IMR-90 (cell line): ENCODE results near the gene KCNT2. TPM values are rescaled to one million over a fixed set of nuclear protein-coding genes. Genes with fewer than 3 reads are reported as not detected.

ENCODE experiments used
- ATAC-seq: fragments of 200-7000 bp; cut with Tn5 transposase; 2 replicates; pipeline ENCODE4 v1.9.1; 2020; ENCODE audit warnings: low read depth, mild to moderate bottlenecking, moderate library complexity
- BruUV-seq: library from RNA; stranded (reverse); fragments of 400-500 nt; replicated peaks from 2 replicates; lab custom pipeline; 2021; lab: Mats Ljungman, UMichigan
- CTCF ChIA-PET: fragments of 300-600 bp; formaldehyde crosslinking; extraction: SDS; loops from one replicate; lab custom pipeline; 2021; ENCODE audit warnings: antibody characterized with exemption; lab: Yijun Ruan, JAX
- POLR2A ChIA-PET: fragments of 300-600 bp; sonication (Branson Sonifier 250); formaldehyde crosslinking; loops from one replicate; lab custom pipeline; 2022; ENCODE audit warnings: antibody characterized with exemption; ENCODE audit not compliant: unreplicated experiment; lab: Charles Lee
- DNase-seq: peaks from one replicate; pipeline ENCODE4 v3.0.0; 2013
- H2AFZ ChIP-seq: replicated peaks from 2 replicates; pipeline ENCODE3; 2013; ENCODE audit warnings: low read length, mild to moderate bottlenecking; ENCODE audit not compliant: poor library complexity
- H2AK5ac ChIP-seq: 2 replicates; pipeline ENCODE4 v1.6.1; 2013; ENCODE audit warnings: low read depth, low read length, inconsistent platforms
- H2AK9ac ChIP-seq: replicated peaks from 2 replicates; pipeline ENCODE3; 2013; ENCODE audit warnings: mild to moderate bottlenecking, low read depth, low read length, moderate library complexity; ENCODE audit not compliant: poor library complexity
- H2BK120ac ChIP-seq: 2 replicates; pipeline ENCODE4 v1.6.1; 2013; ENCODE audit warnings: low read depth, low read length, inconsistent platforms
- H2BK15ac ChIP-seq: 3 replicates; pipeline ENCODE4 v1.6.1; 2013; ENCODE audit warnings: low read depth, low read length, inconsistent platforms
- H2BK20ac ChIP-seq: 2 replicates; pipeline ENCODE4 v1.6.1; 2013; ENCODE audit warnings: low read depth, mild to moderate bottlenecking, inconsistent platforms, low read length, moderate library complexity
- H2BK5ac ChIP-seq: 2 replicates; pipeline ENCODE4 v1.6.1; 2013; ENCODE audit warnings: mild to moderate bottlenecking, low read depth, low read length, inconsistent platforms; ENCODE audit not compliant: poor library complexity, severe bottlenecking
- H3K14ac ChIP-seq: replicated peaks from 2 replicates; pipeline ENCODE4 v1.6.1; 2013; ENCODE audit warnings: low read depth, low read length, inconsistent platforms
- H3K18ac ChIP-seq: 2 replicates; pipeline ENCODE4 v1.6.1; 2013; ENCODE audit warnings: low read depth, low read length, control low read depth
- H3K23ac ChIP-seq: 2 replicates; pipeline ENCODE4 v1.6.1; 2013; ENCODE audit warnings: low read depth, low read length, inconsistent platforms
- H3K27ac ChIP-seq: 2 replicates; pipeline ENCODE4 v1.5.1; 2013; ENCODE audit warnings: mild to moderate bottlenecking, control low read depth, low read length; ENCODE audit not compliant: insufficient read depth
- H3K27me3 ChIP-seq: 2 replicates; pipeline ENCODE4 v1.6.1; 2013; ENCODE audit warnings: low read length; ENCODE audit not compliant: control insufficient read depth, insufficient read depth
- H3K36me3 ChIP-seq: 2 replicates; pipeline ENCODE4 v1.6.1; 2013; ENCODE audit warnings: low read length, mixed read lengths; ENCODE audit not compliant: control insufficient read depth, insufficient read depth
- H3K4ac ChIP-seq: 2 replicates; pipeline ENCODE4 v1.6.1; 2013; ENCODE audit warnings: low read depth, low read length, inconsistent platforms
- H3K4me1 ChIP-seq: 2 replicates; pipeline ENCODE4 v1.6.1; 2013; ENCODE audit warnings: low read length, mixed read lengths; ENCODE audit not compliant: control insufficient read depth, insufficient read depth
- H3K4me2 ChIP-seq: 2 replicates; pipeline ENCODE4 v1.6.1; 2013; ENCODE audit warnings: low read depth, mild to moderate bottlenecking, control low read depth, low read length, moderate library complexity
- H3K4me3 ChIP-seq: 2 replicates; pipeline ENCODE4 v1.5.1; 2013; ENCODE audit warnings: low read depth, mild to moderate bottlenecking, control low read depth, low read length, moderate library complexity; ENCODE audit not compliant: insufficient read depth
- H3K56ac ChIP-seq: 2 replicates; pipeline ENCODE4 v1.6.1; 2013; ENCODE audit warnings: low read length, inconsistent platforms; ENCODE audit not compliant: insufficient read depth; ENCODE audit errors: extremely low read depth
- H3K79me1 ChIP-seq, 2 experiments: 2 replicates each; pipeline ENCODE4 v1.6.1; 2013; ENCODE audit warnings: low read length in 2 of 2, inconsistent platforms in 1 of 2, low read depth in 1 of 2
- H3K9ac ChIP-seq: 2 replicates; pipeline ENCODE4 v1.6.1; 2013; ENCODE audit warnings: low read depth, low read length, control low read depth
- H3K9me1 ChIP-seq: 2 replicates; pipeline ENCODE4 v1.6.1; 2013; ENCODE audit warnings: low read length, inconsistent platforms; ENCODE audit not compliant: insufficient read depth
- H3K9me3 ChIP-seq: 2 replicates; pipeline ENCODE4 v1.6.1; 2013; ENCODE audit warnings: low read length; ENCODE audit not compliant: control insufficient read depth, insufficient read depth
- H4K20me1 ChIP-seq: 2 replicates; pipeline ENCODE4 v1.6.1; 2013; ENCODE audit warnings: low read length, inconsistent platforms; ENCODE audit not compliant: insufficient read depth
- H4K5ac ChIP-seq: 2 replicates; pipeline ENCODE4 v1.6.1; 2013; ENCODE audit warnings: mild to moderate bottlenecking, low read depth, low read length, control low read depth
- H4K8ac ChIP-seq, 2 experiments: 2 replicates each; pipeline ENCODE4 v1.6.1; 2013; ENCODE audit warnings: low read depth in 2 of 2, low read length in 2 of 2, control low read depth in 1 of 2, inconsistent platforms in 1 of 2
- H4K91ac ChIP-seq: 2 replicates; pipeline ENCODE4 v1.6.1; 2013; ENCODE audit warnings: low read depth, low read length, inconsistent platforms; ENCODE audit not compliant: insufficient read depth
- BHLHE40 ChIP-seq: fragments of 150-350 bp; IDR thresholded peaks from 2 replicates; pipeline ENCODE4 v1.6.1; 2016; ENCODE audit warnings: mild to moderate bottlenecking, low read depth, low read length
- CEBPB ChIP-seq: IDR thresholded peaks from 2 replicates; pipeline ENCODE4 v1.6.1; 2012; ENCODE audit warnings: low read depth, low read length, improper control_type of control experiment
- CHD1 ChIP-seq: IDR thresholded peaks from 2 replicates; pipeline ENCODE4 v1.6.1; 2012; ENCODE audit warnings: low read depth, low read length, improper control_type of control experiment
- FOS ChIP-seq: fragments of 150-350 bp; IDR thresholded peaks from 2 replicates; pipeline ENCODE4 v1.6.1; 2016; ENCODE audit warnings: low read depth, low read length
- MAFK ChIP-seq: IDR thresholded peaks from 2 replicates; pipeline ENCODE4 v1.6.1; 2012; ENCODE audit warnings: low read depth, low read length, improper control_type of control experiment
- MAZ ChIP-seq: IDR thresholded peaks from 2 replicates; pipeline ENCODE4 v1.6.1; 2012; ENCODE audit warnings: low read depth, mild to moderate bottlenecking, low read length, improper control_type of control experiment, moderate library complexity, borderline replicate concordance
- MXI1 ChIP-seq: IDR thresholded peaks from 2 replicates; pipeline ENCODE4 v1.6.1; 2012; ENCODE audit warnings: low read depth, mild to moderate bottlenecking, low read length, moderate library complexity, borderline replicate concordance
- POLR2A ChIP-seq: IDR thresholded peaks from 2 replicates; pipeline ENCODE4 v1.6.1; 2012; ENCODE audit warnings: mild to moderate bottlenecking, low read depth, low read length
- RAD21 ChIP-seq: IDR thresholded peaks from 2 replicates; pipeline ENCODE4 v1.6.1; 2012; ENCODE audit warnings: low read length, improper control_type of control experiment
- RCOR1 ChIP-seq: IDR thresholded peaks from 2 replicates; pipeline ENCODE4 v1.6.1; 2012; ENCODE audit warnings: mild to moderate bottlenecking, low read length, improper control_type of control experiment; ENCODE audit not compliant: insufficient replicate concordance
- RFX5 ChIP-seq: IDR thresholded peaks from 2 replicates; pipeline ENCODE4 v1.8.0; 2012; ENCODE audit warnings: low read depth, mild to moderate bottlenecking, low read length, moderate library complexity
- SMC3 ChIP-seq: fragments of 150-350 bp; IDR thresholded peaks from 2 replicates; pipeline ENCODE4 v1.6.1; 2016; ENCODE audit warnings: low read depth, mild to moderate bottlenecking, antibody characterized with exemption, low read length, moderate library complexity
- WGBS, 2 experiments: methylation state at CpG; one replicate each; pipeline versions ENCODE4 v1.1.5 to v1.1.7; 2013; ENCODE audit warnings: missing lambda C conversion rate in 2 of 2; ENCODE audit not compliant: insufficient read length in 1 of 2; ENCODE audit errors: extremely low coverage in 2 of 2; 5-methylcytosine and 5-hydroxymethylcytosine counted together
- dilution Hi-C: fragments of 300-500 bp; cut with HindIII; formaldehyde crosslinking; loops from one replicate; pipeline ENCODE4 v1.14.3; 2018; ENCODE audit warnings: low sequenced_read_pairs; ENCODE audit not compliant: unreplicated experiment
- in situ Hi-C: fragments of 300-500 bp; cut with MboI; formaldehyde crosslinking; loops from 3 replicates; pipeline ENCODE4 v1.14.3; 2019; ENCODE audit warnings: low sequenced_read_pairs, inconsistent platforms, mixed read lengths
- intact Hi-C: fragments of 100-400 bp; cut with micrococcal nuclease; formaldehyde crosslinking; loops from 2 replicates; pipeline ENCODE4 v1.10.0; 2022
- polyA plus RNA-seq, 3 experiments: library from polyadenylated mRNA; depleted of rRNA; stranded (reverse); fragments of >200 nt; gene quantifications; 2 replicates each; pipeline ENCODE4 v1.2.3, GENCODE V29; 2012; ENCODE audit warnings: low replicate concordance in 1 of 3
- total RNA-seq: library from RNA; depleted of rRNA; stranded (reverse); fragments of >200 nt; gene quantifications from 2 replicates; pipeline ENCODE4 v1.2.3, GENCODE V29; 2012
- TF ChIP-seq, protein P1 (sequence below): fragments of 150-350 bp; IDR thresholded peaks from 2 replicates; pipeline ENCODE4 v1.6.1; 2017; ENCODE audit warnings: mild to moderate bottlenecking, antibody characterized with exemption, low read length, low read depth
- TF ChIP-seq, protein P2 (sequence below): fragments of 150-350 bp; IDR thresholded peaks from 2 replicates; pipeline ENCODE4 v1.6.1; 2016; ENCODE audit warnings: low read depth, mild to moderate bottlenecking, low read length, moderate library complexity, borderline replicate concordance
- TF ChIP-seq, protein P3 (sequence below): conservative IDR thresholded peaks from 2 replicates; pipeline ENCODE4 v1.5.1; 2012; ENCODE audit warnings: mild to moderate bottlenecking, low read depth, low read length, improper control_type of control experiment

KCNT2 gene
- total and polyA plus RNA-seq, 2 of the 4 experiments (the other 2 are of a cell fraction): 0.22 to 0.72 TPM

DNA sequence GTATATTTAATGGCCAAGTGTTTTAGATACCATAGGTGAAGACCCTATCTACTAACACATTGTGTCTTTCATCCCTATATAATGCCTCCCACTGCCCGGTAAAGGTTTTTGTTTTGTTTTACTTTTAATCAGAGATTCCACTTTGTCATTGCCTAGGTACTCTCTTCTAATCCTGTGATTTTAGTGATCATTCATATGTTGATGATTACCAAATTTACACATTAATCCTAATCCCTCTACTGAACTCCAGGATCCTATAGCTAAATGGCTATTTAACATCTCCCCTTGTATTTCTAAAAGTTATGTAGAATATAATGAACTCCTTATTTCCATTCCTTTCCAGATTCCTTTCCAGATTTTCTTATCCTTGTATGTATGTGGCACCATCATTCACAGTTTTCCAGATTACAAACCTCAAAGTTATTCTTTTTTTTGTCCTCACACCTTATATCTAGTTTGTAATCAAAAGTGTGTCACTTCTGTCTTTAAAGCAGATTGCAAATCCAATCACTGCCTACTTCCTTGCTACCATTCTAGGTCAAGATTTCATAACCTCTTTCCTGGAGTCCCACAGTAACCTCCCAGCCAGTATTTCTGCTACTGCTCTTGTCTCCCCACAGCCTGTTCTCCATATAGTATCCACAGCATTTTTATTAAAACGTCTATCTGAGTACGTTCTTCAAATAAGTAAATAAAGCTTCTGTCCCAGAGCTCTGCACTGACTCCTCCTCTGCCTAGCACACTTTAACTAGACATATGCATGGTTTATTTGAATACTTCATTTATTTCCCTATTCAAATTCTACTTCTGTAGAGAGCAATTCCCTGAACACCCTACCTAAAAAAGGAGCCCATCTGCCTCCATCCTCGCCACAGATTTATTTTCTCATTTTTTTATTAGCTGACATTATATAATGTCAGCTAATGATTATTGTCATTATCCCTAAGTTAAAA lies 157.8 kb downstream of the KCNT2 start:
- BruUV-seq: no TSS peak
- Histone ChIP-seq H4K8ac (no peak overlapping the region), H3K18ac (no peak overlapping the region), H2BK120ac (no peak overlapping the region), H4K91ac (no peak overlapping the region), H3K4me3 (no peak overlapping the region), H4K20me1 (no peaks in the 10 kb centered on the region), H3K27ac (no peak overlapping the region), H2BK5ac (no peak overlapping the region), H3K4me1 (no peaks in the 10 kb centered on the region), H3K79me1 (no peaks in the 10 kb centered on the region), H2BK20ac (no peak overlapping the region), H3K56ac (no peak overlapping the region), H3K9me1 (no peaks in the 10 kb centered on the region; the same call in 1 of the 2 replicates), H3K4me2 (no peak overlapping the region), H3K4ac (no peak overlapping the region), H3K27me3 (no peaks in the 10 kb centered on the region), H2AK5ac (no peak overlapping the region), H2BK15ac (no peak overlapping the region), H3K9me3 (no peaks in the 10 kb centered on the region), H4K5ac (no peak overlapping the region), H3K23ac (no peak overlapping the region), H2AK9ac (no peak overlapping the region), H2AFZ (no peak overlapping the region), H3K14ac (no peak overlapping the region), H3K9ac (no peak overlapping the region), H3K36me3 (no peaks in the 10 kb centered on the region)
- DNase-seq (no peak), ATAC-seq (no peak)
- ChIA-PET POLR2A (no interaction called here), CTCF (no interaction called here)
- in situ Hi-C loops (no loop called here), dilution Hi-C loops (no loop called here), intact Hi-C loops (no loop called here)
- no CpG with 5 or more reads among the region's 4 CpGs for WGBS, 2 experiments
- TF ChIP-seq FOS (no peak), RAD21 (no peak), SMC3 (no peak), CEBPB (no peak), MXI1 (no peak), POLR2A (no peak), RFX5 (no peak), RCOR1 (no peak), BHLHE40 (no peak), CHD1 (no peak), MAFK (no peak), MAZ (no peak)
- TF ChIP-seq, protein P1, sequence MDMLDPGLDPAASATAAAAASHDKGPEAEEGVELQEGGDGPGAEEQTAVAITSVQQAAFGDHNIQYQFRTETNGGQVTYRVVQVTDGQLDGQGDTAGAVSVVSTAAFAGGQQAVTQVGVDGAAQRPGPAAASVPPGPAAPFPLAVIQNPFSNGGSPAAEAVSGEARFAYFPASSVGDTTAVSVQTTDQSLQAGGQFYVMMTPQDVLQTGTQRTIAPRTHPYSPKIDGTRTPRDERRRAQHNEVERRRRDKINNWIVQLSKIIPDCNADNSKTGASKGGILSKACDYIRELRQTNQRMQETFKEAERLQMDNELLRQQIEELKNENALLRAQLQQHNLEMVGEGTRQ: no peak
- TF ChIP-seq, protein P2, sequence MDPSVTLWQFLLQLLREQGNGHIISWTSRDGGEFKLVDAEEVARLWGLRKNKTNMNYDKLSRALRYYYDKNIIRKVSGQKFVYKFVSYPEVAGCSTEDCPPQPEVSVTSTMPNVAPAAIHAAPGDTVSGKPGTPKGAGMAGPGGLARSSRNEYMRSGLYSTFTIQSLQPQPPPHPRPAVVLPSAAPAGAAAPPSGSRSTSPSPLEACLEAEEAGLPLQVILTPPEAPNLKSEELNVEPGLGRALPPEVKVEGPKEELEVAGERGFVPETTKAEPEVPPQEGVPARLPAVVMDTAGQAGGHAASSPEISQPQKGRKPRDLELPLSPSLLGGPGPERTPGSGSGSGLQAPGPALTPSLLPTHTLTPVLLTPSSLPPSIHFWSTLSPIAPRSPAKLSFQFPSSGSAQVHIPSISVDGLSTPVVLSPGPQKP: no peak
- TF ChIP-seq, protein P3, sequence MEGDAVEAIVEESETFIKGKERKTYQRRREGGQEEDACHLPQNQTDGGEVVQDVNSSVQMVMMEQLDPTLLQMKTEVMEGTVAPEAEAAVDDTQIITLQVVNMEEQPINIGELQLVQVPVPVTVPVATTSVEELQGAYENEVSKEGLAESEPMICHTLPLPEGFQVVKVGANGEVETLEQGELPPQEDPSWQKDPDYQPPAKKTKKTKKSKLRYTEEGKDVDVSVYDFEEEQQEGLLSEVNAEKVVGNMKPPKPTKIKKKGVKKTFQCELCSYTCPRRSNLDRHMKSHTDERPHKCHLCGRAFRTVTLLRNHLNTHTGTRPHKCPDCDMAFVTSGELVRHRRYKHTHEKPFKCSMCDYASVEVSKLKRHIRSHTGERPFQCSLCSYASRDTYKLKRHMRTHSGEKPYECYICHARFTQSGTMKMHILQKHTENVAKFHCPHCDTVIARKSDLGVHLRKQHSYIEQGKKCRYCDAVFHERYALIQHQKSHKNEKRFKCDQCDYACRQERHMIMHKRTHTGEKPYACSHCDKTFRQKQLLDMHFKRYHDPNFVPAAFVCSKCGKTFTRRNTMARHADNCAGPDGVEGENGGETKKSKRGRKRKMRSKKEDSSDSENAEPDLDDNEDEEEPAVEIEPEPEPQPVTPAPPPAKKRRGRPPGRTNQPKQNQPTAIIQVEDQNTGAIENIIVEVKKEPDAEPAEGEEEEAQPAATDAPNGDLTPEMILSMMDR: no peak
